ENCODE data around the gene BDKRB2.

BDKRB2 gene

DNA sequence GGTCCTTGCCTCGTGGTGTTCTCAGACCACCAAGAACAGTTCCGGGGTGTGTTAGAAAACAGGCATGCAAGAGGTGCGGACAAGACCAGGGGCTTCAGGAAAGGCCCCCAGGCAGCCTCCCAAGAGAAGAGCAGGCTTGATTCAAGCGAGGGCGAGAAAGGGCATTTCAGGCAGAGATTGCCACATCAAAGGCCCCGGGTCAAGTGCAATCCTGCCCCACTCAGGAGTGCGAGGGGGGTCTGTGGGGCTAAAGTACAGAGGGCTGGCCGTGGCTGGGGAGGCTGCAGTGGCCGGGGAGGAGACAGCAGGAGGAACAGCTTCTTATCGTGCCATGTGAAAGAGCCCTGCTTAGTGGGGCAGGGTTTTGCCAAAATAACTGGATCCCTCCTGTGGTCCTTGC is 2.7 kb upstream of the BDKRB2 start:
- no peak for DNase-seq

DNA sequence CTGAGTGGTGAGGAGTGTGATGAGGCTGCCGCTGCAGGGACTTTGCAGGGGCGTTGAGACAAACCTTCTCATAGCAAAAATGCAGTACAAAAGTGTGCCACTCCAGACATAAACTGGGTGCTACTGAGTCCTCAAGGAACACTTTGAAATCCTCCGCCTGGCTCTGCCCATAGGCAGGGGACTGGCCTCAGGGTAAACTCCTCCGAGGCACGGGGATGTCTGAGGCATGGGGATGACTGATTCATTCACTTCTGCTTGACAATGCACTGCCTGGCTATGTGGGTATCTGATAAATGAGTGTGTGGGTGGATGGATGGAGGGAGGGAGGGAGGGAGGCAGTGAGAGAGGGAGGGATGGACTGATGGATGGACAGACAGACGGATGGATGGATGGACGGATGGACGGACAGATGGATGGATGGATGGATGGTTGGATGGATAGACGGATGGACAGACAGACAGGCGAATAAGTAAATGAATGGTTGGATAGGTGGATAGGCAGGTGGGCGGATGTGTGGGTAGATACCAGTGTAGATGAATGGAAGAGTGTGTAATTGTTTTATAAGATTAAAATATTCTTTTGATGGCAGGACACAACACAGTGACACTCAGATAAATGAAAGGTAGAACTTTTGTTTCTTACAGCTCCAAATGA is 2.1 kb upstream of the BDKRB2 start:
- no peak for DNase-seq

DNA sequence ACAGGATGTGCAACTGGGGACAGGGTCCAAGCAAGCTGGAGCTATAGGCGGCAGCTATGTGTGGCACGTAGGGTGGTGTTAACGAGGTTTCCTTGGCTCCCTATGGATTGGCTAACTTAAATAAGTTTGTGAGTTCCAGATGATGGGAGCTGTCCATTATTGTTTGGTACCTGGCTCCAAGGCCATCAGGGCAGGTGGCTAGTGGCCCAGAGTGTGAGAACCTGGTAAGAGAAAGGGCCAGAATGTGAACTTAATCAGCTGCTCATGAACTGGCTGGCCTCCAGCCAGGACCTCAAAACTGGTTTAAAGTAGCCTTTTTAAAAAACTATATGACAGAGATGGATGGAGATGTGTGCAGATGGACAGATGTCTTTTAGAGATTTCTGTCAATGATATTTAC is 1.5 kb upstream of the BDKRB2 start:
- no peak for DNase-seq

DNA sequence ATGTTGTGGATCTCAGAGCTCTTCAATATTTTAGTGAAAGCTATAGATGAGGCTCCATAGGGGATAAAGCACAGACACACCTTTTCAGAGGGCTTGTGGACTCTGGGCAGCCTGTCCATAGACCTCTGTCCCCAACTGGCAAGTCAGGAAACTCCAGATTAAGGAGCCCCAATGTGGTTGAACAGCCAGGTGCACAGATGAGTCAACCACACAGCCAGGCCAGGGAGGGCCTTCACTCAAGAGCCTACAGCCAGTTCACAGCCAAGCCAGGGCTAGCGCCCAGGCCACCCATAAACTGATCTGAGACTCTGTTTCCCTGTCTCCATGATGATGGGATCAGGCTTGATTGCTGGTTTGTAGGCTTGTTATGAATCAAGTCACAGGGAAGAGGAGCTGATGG is 1.0 kb upstream of the BDKRB2 start:
- no peak for DNase-seq

DNA sequence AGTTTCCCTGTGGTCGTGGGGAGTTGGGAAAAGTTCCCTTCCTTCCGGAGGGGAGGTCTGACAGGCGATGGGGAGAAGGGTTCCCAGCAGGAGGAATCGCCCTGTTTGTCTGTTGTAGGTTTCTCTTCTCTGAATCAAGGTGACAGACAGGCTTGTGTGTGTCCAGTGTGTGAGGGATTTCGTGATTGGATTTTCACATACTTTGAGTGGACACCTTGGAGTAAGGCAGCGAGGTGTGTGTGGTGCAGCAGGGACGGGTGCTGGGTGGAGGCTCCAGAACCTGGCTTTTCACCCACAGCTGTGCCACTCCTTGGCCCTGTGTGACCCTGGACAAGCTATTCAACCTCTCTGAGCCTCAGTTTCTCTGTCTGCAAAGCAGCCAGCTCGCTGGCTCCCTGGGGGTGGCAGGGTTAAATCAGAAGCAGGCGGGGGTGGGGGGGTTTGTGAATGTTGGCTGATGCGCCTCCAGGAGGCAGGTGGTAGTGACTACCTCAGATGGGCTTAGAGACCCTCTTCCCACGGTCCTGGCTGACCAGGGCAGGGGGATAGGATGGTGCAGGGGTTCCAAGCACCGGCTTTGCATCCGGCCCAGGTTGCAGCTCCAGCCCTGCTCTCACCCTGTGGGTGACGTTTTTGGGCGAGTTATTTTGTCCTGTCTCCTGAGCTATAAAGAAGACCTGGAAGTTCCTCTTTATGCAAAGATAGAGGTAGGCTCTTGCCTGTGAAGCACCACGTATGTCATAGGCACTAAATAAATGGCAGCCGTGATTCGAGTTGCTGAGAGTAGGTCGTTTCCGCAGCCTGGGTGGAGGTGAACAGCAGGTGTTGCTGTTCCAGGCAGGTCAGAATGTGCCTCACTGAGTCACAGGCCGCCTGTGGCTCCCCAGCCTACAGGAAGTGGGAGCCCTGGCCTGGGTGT is 679 bp downstream of the BDKRB2 start:
- no peak for DNase-seq

DNA sequence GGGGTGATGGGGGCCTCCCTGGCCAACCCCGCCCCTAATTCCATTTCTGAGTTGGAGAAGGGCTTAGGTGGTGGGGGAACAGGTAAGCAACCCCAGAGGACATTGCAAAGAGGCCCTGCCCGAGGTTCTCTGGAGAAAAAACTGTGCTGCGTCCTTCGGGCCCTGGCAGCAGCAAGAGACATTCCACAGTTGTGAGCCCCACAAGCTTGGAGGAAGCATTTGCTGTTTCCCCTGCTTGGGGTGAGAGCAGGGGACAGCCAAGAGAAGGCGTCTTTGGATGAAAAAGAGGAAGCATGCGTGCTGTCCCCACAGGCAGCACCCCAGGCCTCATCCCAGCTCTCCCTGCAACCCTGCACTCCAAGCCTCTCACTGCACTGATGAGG is 1.3 kb downstream of the BDKRB2 start:
- DNase-seq, result no peak

DNA sequence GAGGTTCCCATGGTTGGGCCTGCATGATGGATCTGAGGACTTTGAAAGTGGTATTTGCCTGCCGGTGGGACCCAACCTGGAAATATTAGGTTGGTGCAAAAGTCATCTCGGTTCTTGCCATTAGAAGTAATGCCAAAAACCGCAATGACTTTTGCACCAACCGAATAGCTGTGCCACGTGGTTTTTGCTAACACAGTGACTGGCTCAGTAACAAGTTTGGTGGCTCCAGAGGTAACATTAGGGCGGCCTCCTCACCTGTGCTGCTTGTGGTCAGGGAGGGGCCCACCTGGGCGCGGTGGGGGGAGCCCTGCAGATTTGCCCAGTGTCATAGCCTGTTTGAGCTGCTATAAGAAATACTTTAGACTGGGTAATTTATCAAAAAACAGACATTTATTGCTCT is 1.8 kb downstream of the BDKRB2 start:
- no peak for DNase-seq

DNA sequence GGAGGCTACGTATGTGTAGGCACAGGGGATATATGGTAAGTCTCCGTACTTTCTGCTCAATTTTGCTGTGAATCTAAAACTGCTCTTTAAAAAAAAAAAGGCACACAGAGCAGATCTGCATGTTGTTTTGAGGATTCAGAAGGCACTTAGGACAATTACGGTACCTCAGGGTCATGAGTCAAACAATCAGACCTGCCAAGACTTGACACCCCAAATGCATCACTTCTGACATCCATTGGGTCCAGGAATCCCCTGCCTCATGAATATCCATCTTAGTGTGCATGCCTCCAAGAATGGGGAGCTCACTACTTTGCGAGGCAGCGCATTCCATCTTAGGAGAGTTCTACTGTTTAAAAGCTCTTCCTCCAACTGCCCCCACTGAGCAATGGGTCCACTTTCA is 3.0 kb downstream of the BDKRB2 start:
- no peak for DNase-seq

DNA sequence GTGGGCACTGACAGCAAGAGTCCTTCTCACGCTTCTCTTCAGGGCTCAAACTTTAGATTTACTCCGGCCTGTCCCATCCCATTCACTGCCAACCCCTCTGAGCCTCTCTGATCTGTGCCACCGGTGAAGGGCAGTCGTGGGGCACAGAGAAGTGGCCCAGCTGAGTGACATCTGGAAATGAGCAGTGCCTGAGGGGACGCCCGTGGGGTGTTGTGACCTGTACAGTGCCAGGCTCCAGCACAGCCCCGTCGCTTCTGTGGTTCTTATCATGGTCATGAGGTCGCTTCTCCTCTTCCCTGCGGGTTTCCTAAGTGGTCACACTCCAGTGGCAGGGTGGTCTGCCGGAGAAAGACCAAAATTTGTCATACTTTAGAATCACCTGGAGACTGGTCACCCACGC is 4.1 kb downstream of the BDKRB2 start:
- no peak for DNase-seq

DNA sequence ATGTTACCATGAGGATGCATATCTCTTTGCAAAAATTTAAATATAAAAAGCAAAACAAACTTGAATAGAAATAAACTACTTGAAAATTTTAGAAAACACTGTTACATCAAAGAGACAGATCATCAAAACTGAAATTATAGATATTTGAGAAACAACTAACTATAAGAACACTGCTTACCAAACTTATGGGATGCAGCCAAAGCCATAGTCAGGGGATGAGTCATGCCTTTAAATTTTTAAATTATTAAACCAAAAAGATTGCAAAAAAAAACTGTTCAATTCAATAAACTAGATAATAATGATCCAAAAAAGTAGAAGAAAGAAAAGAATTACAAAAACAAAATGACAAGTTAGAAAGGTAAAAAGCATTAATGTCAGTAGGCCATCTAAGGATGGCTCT is 7.5 kb downstream of the BDKRB2 start:
- no peak for DNase-seq

DNA sequence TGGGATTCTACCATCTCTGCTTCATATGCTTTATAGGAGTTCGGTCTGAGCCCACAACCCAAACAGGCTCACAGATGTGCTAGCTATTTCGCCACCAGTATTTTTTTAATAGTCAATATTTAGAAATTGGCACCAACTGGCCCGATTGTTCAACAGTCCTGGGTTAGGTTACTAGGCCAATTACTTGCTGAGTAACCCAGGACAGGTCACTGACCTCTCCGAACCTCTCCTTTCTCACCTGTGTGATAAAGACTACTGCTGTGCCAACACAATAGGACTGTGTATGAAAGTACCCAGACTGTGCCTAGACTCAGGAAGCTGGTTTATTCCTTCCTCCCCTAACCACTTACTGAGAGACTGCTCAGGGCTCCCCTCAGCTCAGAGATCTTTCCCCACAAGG is 8.3 kb downstream of the BDKRB2 start:
- DNase-seq, result no peak

DNA sequence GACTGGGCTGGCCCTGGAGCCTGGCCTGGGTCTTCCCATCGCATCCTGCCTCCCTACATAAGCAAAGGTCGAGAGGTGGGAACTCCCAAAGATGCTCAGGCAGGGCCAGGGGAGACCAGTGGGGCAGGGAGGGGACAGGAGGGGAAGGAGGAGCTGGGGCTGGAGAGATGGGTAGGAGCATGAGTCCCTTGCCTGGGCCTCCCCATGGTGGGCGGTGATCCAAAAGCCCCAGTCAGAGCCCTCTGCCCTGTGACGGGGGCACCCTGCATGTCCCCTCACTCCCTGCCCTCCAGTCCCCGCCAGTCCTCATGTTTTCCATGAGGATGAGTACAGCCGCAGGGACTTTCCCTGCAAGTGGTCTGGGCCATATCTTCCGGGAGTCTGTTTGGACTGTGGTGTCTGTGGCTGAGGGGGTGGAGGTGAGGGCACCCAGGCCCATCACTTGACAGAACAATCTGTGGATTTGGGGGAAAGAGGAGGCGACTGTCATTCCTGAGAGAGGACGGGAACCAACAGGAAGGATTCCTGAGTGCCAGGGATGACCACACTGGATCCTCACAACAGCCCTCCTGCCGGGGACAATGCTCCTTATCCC is 9.3 kb downstream of the BDKRB2 start:
- DNase-seq, result no peak

DNA sequence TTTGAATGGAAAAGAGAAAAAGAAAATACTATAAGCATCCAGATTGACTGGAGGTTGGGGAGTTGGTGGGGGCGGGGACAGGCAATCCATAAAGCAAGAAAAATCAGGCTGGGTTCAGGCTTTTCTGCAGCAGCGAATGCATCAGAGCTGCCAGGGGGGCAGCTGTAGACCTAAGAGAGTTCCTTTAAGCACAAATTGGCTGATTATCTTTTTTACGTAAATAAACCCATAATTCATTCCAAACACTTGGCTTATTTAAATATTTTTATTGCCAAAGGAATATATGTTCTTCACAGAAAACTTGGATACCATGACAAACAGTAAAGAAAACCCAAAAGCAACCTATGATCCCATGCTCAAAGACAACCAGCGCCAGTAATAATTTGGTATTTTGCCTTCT is 10.2 kb downstream of the BDKRB2 start:
- no peak for DNase-seq

DNA sequence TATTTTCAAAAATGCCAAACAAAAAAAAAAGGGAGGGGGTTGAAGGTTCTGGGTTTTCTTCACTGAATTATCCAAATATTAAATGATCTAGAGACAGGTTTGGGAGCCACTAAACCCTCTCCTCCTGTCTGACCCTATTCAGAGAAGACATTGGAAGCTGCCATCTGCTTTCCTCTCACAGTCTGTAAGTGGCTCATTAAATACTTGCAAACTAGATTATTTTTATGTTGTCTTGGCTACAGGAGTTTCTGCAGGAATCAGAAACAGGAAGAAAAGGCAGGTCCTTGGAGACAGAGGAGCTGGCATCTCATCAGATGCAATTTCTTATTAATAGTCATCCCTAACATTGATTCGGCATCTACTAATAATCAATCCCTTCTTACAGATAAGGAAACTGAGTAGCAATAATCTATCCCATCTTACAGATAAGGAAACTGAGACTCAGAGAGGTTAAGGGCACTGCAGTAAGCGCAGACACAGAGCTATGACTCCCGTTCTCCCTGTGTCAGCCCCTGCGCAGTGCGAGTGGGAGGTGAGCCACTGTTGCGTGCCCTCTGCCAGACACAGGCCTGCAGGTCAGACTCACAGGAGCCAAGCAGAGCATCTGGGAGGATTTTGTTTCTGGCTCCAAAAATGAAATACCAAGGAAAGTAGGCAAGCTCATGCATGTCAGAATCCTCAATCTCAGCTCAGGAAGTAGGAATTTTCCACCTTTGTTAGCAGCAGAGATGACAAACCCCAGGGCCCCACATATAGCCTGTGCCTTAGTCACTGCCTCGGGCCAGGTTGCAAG is 11.0 kb downstream of the BDKRB2 start:
- no peak for DNase-seq

DNA sequence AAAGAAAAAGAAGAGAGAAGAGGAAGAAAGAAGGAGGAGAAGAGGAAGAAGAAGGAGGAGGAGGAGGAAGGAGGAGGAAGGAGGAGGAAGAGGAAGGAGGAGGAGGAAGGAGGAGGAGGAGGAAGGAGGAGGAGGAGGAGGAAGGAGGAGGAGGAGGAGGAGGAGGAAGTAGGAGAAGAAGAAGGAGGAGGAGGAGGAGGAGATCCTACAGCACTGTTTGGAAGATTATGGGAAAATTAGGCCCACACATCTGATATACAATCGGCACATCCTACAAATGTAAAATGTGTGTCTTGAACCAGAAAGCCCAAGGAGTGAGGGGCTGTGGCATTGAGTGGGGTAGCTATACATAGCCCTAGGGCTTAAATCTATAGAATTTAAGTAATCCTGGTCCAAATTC is 12.0 kb downstream of the BDKRB2 start:
- no peak for DNase-seq

DNA sequence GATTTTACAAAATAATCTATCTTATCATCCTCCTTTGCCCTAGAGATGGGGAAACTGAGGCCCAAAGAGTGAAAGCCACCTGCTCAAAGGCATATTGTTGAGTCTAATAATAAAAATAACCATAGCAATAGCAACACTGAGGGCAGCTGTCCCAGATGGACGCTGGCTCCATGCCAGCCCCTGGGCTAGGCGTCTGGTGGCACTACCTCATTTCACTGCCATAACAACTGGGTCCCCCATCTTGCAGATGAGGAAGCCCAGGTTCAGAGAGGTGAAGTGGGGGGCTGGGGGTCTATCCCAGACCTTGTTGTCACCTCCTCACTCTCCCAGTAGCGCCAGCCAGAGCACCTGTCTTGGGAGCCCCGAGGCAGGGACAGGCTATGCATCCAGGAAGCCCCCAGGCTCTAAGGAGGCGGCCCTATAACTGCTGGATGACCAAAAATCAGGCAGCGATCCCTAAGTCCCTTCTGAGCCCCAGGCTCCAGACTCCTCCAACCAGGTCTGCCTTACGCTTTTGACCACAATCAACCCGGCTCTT is 12.8 kb downstream of the BDKRB2 start:
- no peak for DNase-seq

DNA sequence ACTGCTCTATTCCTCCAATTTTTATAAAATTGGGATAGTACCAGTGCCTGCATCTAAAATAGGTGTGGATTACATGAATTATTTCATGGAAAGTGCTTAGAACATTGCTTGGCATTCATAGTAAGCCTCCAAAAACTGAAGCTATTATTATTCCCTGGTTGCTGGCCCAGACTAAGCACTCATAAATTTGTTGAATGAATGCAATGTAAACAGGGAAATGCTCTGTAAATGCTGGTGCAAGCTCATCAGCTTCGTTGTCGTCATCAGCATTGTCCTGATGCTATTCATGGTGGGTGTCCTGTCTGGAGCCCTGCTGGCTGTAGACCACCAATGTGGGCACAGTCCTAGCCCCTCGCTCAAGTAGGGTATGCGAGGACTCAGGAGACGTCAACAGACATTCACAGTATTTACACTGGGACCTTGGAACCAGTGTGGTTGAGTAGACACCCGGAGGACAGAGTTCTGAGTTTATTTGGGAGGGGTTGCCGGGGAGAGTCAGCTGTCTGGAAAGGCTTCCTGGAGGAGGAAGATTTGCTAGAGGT is 16.5 kb downstream of the BDKRB2 start:
- no peak for DNase-seq

DNA sequence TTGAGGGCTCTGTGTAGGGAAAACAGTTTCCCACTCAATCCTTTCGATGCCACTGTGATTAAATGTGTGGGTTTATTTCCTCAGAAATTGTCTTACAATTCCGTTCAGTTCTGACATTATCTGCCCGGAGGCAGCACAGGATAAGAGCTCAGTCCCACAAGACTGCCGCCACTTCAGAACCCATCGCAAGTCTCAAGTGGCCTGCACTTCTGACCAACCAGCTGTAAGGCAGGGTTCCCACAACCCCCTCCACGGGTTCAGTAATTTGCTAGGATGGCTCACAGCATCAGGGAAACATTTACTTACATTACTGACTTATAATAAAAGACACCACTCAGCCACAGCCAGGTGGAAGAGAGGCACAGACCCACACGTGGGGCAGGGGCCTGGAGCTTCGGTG is 17.2 kb downstream of the BDKRB2 start:
- no peak for DNase-seq

DNA sequence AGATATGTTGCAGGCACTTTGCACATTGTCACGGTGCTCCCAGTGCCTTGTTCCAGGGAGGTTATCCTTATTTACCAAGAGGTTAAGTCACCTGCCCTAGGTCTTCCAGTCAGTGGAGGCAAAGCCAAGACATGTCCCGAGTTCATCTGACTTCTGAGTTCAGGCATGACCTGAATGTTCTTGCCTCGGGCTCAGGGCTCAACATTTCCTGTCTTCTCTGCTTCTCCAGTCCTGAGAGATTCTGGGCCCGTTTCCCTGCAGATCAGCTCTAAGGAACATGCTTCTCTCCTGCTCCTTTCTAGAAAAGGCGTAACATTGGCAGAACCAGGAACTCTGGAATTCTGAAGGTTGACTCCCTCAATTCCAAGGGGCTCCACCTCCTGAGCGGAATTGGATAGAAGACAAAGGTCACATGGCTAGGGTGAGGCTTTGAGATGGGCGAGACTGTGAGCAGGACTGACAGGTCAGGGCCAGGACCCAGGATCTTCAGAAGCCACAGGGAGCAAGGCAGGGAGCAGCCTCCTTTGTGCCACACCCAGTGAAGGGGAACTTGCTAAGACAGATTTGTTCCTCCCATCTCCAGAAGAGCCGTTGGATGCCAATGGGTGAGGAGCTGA is 19.9 kb downstream of the BDKRB2 start:
- no peak for DNase-seq

DNA sequence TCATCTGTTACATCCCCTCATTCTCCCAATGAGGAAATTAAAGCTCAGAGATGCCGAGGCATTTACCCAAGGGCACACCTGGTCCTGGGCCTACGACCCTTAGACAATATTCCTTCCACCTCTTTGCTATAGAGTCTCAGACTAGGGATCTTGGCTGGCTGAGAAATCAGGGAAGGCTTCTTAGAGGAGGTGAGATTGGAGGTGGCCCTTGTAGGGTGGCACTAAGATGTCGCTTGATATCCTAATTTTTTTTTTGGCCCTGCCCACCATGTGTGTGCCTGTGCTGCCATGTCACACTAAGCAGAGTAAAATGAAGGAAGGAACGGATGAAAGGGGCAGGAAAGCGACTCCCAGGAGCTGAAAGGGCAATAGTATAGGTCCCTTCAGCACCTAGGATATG is 20.6 kb downstream of the BDKRB2 start:
- DNase-seq, result no peak

DNA sequence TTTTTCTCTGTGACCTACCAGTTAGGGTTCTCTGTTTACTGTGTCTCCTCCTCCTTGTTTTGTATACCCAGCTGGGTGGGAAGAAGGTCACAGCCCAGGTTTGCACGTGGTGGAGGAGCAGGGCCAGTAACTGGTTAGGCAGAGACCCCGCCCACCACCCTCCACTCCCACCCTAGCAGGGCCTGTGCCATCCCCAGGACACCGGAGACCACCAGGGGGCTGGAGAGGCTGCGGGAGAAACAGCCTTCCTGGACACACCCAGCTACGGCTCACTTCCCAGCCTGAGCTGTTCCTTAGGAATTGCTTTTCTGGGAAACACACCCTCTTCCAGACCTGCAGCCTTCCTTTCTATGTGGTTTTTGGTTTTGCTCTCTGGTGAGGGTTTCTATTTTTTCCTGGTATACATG is 21.1 kb downstream of the BDKRB2 start:
- DNase-seq, result no peak

DNA sequence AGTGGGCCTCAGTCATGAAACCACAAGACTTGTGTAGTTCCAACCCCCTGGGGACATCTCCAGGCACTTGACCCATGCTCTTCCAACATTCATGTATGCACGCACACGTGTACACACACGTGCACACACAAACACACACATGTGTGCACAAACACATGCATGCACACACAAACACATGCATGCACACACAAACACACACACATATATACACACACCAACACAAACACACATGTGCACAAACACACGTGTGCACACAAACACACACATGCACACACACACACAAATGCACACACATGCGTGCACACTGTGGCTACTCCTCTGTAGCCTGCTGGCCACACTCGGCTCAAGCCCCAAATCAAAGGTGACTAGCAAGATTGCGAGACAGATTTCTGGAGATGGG is 22.8 kb downstream of the BDKRB2 start:
- DNase-seq, result no peak

Measured in hematopoietic multipotent progenitor cell treated with erythropoietin and hydrocortisone succinate and interleukin-3 and kit ligand, for 6 days (in vitro differentiated cells).